Effector CD8-positive, alpha-beta T cell (primary cell): ENCODE measurements around the gene TNK2.
"Not testable (repeated sequence)": the region's sequence is repeated elsewhere in the genome, so short reads cannot be mapped to it uniquely, and the experiment has no call there.

ENCODE experiments used
- DNase-seq: peaks from one replicate; lab custom pipeline; 2025; lab: John Stamatoyannopoulos, UW

TNK2 gene

DNA sequence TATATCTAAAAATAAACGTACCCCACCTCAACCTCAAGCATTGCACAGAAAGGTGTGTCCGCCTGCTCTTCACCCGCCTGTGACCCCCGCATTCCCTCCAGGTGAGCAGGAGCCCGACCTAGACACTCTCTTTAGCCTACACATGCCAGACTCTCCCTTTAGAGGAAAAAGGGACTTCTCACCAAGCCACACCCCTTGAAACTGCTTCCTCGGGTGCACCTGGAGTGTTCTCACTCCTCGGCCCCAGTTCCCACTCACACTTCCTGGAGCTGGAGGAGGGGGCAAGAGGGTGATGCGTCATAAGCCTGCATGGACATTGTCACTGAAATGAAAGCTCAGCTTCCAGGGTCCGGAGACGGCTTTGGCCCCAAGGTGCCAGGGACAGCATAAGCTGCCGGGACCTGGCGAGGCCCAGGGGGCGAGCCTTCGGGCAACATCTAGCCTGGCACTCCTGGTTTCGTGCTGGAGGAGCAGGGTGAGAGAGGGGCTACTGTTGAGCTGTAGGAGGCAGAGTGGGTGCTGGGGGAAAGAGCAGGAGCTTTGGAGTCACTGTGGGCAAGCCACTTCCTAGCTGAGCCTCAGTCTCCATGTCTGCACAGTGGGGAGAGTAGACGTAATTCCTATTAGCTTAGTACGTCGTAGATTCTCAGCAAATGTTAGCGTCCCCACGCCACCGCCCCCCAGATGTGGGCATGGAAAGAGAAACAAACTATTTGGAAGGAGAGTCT is 86.8 kb downstream of the TNK2 start:
- DNase-seq = no peak

DNA sequence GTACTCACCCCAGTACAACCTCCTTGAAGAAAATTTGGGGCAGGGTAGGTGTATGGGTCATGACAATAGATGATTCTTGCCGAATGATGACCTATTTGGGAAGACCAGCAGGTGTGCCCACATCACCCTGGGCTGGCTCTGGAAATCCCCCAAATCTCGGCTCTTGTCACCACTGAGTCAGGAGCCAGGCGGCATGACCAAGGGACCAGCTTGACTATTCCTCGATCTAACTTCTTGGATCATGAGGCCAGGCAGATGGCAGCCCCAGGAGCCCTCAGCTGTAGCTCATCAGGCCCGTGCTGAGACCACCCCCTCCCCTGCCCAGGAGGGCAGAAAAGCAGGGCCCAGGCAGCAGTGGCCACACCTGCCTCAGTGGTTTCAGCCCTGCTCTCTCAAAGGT is 87.5 kb downstream of the TNK2 start:
- no peak for DNase-seq

DNA sequence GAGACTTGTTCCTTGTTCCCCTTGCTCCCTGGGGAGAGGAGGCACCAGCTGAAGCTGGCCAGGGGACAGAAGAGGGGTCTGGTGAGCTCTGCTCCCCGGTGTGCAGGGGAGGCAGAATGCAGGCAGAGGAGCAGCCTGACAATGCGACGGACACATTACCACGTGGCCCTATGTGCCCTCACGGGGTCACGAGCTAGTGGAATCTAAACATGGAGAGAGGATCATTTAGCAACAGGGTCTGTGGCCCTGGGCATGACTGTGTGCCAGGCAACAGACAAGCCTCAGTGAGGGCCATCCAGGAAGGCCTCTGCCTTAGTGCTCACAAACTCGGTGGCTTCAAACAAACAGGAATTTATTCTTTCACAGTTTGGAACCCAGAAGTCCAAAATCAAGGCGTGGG is 88.2 kb downstream of the TNK2 start:
- no peak for DNase-seq

DNA sequence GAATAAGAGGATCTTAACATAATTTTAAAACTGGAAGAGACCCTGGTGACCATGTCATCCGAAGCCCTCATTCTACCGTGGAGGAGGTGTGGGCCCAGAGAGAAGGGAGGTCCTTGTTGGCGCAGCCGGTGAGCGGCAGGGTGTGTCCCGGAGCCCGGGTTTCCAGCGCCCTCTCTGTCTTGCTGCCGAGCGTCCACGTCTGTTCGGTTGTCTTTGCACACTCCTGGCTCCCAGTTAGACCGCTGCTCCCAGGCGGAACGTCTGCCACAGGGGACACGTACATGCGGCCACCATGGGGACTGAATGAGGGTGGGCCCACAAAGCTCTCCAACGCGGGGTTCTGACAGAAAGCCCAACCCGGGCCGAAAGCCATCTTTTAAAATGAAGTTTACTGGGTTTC is 90.0 kb downstream of the TNK2 start:
- DNase-seq = no peak

DNA sequence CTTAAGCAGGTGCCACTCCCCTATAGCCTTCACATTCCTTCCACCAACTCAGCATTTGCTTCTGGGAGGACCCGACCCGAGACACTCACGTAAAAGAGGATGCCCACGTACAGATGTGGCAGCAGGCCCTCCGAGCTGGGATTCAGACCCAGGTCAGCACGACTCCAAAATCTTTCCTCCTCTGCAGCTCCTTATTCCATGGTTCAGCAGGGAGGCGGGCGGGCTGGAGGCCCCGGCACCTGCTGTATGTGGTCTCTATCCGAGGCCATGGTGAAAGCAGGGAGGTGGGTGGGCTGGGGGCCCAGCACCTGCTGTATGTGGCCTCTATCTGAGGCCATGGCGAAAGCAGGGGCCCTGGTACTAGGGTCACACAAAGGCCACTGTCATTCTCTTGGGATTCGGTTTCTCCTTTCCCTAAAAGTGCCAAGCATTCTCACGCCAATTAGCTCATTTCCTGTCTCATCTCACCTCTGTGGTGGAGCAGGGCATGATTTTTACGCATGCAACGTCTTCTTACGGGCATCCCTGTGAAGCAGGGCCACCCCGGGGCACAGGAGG is 90.7 kb downstream of the TNK2 start:
- no peak for DNase-seq

DNA sequence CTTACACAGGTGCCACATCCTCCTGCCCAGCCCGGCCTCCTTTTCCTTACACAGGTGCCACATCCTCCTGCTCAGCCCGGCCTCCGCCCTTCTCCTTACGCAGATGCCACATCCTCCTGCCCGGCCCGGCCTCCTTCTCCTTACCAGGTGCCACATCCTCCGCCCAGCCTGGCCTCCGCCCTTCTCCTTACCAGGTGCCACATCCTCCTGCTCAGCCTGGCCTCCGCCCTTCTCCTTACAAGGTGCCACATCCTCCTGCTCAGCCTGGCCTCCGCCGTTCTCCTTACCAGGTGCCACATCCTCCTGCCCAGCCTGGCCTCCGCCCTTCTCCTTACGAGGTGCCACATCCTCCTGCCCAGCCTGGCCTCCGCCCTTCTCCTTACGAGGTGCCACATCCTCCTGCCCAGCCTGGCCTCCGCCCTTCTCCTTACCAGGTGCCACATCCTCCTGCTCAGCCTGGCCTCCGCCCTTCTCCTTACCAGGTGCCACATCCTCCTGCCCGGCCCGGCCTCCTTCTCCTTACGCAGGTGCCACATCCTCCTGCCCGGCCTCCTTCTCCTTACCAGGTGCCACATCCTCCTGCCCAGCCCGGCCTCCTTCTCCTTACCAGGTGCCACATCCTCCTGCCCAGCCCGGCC is 92.0 kb downstream of the TNK2 start:
- DNase-seq = not testable (repeated sequence)

DNA sequence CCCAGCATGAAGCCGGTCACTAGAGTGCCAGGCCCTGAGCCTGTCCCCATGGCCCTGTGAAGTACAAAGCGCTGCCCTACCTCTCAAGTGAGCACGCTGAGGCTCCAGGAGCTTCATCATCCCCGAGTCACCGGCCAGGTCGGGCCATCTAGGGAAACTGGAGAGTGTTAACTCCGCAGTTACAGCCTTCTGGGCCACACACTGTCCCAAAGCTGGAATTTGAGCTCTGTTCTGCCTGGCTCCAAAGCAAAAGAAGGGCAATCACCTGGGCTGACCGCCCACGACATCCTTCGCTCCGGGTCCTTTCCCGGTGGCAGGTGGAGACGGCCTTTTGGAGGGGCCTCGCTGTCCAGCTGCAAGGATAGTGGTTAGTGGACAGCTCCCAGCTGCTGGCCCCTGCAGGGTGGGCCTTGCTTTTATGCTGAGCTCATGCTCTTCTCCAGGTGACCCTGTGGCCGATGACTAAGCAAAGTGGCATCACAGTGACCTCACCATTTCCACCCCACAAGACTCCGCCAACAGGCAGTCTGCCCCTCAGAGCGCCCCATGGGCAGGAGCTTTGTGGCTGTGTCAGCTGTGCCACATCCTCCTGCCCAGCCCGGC is 93.1 kb downstream of the TNK2 start:
- DNase-seq = no peak

DNA sequence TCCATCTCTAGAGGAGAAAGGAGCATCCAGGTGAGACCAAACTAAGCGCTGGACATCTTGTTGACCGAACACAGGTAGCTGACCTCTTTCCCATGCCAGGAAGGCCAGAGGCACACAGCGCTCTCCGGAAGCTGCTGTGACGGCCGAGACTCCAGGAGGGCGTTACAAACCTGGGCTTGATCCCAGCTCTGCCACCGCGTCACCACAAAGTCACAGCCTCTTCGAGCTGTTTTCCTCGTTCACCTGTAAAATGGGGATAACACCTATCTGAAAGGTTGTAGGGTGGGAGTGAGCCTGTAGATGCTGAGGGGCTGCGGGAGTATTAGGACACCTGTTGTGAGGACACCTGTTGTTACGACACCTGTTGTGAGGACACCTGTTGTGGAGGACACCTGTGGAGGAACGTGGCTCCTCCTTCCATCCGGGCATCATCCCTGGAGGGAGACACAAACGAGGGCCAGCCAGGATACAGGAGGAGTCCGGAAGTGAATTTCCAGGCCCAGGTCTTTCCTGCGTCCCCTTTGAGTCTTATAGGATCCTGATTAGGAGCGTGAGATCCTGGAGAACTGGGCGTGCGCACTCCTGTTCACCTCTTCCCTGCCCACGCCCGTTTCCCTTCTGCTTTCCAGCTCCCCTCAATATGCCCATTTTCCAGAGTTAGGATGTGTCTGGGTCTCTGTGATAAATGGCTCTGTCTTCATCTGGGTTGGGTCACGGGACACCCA is 94.3 kb downstream of the TNK2 start:
- no peak for DNase-seq
